ENCODE results near the gene KCNV2.

KCNV2 gene

GRCh38 chr9:2730971-2731370 lies 13.7 kb downstream of the KCNV2 start:
- Histone ChIP-seq H3K27me3 (replicated peaks; ENCODE audit: control insufficient read depth, insufficient read depth, low read length) (no peaks in the 10 kb centered on the region), H3K4me3 (replicated peaks; ENCODE audit: low read depth, low read length) (no peak overlapping the region), H3K36me3 (ENCODE audit: control insufficient read depth, insufficient read depth, low read length) (no peaks in the 10 kb centered on the region)
- DNase-seq (ENCODE audit: extremely low read depth, insufficient read length) = no peak
- no peak for TF ChIP-seq CTCF (IDR thresholded peaks at IDR 0.05; ENCODE audit: insufficient read depth, low read length, poor library complexity, severe bottlenecking)

- Histone ChIP-seq H3K4me3 (replicated peaks; ENCODE audit: low read depth, low read length) (no peak overlapping the region), H3K36me3 (ENCODE audit: control insufficient read depth, insufficient read depth, low read length) (no peaks in the 10 kb centered on the region), H3K27me3 (replicated peaks; ENCODE audit: control insufficient read depth, insufficient read depth, low read length) (no peaks in the 10 kb centered on the region)
- TF ChIP-seq CTCF (IDR thresholded peaks at IDR 0.05; ENCODE audit: insufficient read depth, low read length, poor library complexity, severe bottlenecking) = no peak
- no peak for DNase-seq (ENCODE audit: extremely low read depth, insufficient read length)
Observed at GRCh38 chr9:2732492-2732891, 15.2 kb downstream of the KCNV2 start.

- Histone ChIP-seq H3K27me3 (replicated peaks; ENCODE audit: control insufficient read depth, insufficient read depth, low read length) (no peaks in the 10 kb centered on the region), H3K4me3 (replicated peaks; ENCODE audit: low read depth, low read length) (no peak overlapping the region), H3K36me3 (ENCODE audit: control insufficient read depth, insufficient read depth, low read length) (no peaks in the 10 kb centered on the region)
- DNase-seq (ENCODE audit: extremely low read depth, insufficient read length) = no peak
- TF ChIP-seq CTCF (IDR thresholded peaks at IDR 0.05; ENCODE audit: insufficient read depth, low read length, poor library complexity, severe bottlenecking) = no peak
Observed at GRCh38 chr9:2740616-2741015, 23.3 kb downstream of the KCNV2 start.

GRCh38 chr9:2741441-2742158 lies 24.3 kb downstream of the KCNV2 start:
- no peaks in the 10 kb centered on the region; the same call in 1 of the 2 replicates for H3K36me3 ChIP-seq (ENCODE audit: control insufficient read depth, insufficient read depth, low read length)
- no peaks in the 10 kb centered on the region for H3K27me3 ChIP-seq (replicated peaks; ENCODE audit: control insufficient read depth, insufficient read depth, low read length)
- no peak overlapping the region for H3K4me3 ChIP-seq (replicated peaks; ENCODE audit: low read depth, low read length)
- DNase-seq (ENCODE audit: extremely low read depth, insufficient read length) = no peak
- no peak for TF ChIP-seq CTCF (IDR thresholded peaks at IDR 0.05; ENCODE audit: insufficient read depth, low read length, poor library complexity, severe bottlenecking)

GRCh38 chr9:2742214-2742613 lies 24.9 kb downstream of the KCNV2 start:
- no peak for DNase-seq (ENCODE audit: extremely low read depth, insufficient read length)
- Histone ChIP-seq H3K27me3 (replicated peaks; ENCODE audit: control insufficient read depth, insufficient read depth, low read length) (no peaks in the 10 kb centered on the region), H3K36me3 (ENCODE audit: control insufficient read depth, insufficient read depth, low read length) (no peaks in the 10 kb centered on the region; the same call in 1 of the 2 replicates), H3K4me3 (replicated peaks; ENCODE audit: low read depth, low read length) (no peak overlapping the region)
- no peak for TF ChIP-seq CTCF (IDR thresholded peaks at IDR 0.05; ENCODE audit: insufficient read depth, low read length, poor library complexity, severe bottlenecking)

All from GM06990 (cell line).